ENCODE measurements around the gene HECTD4.

HECTD4 gene

DNA sequence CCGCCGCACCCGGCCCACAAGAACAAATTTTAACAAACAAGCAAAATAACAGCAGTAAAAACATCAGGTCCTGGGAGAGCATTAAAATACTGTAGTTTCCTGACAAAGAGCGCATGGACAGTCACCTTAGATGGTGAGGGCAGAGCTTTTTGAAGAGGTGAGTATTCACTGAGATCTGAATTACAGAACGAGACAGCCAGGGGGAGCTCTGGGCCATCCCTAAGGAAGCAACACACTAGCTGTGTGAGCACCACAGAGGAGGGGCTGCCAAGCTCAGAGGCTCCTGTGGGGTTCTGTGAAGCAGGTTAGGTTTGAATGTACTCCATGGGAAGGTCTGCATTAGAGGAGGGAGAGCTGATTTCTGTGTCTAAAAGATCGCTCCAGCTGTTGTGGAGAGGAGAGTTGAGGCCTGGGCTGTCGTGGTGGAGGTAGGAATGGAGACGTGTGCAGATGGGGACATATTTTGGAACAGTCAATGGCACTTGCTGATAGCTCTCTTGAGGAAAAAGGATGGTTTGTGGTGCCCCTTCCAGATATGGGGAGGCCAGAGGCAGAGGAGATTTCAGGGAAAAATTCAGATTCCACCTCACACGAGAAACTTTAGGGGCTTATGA, 184.0 kb downstream of the HECTD4 start:
- peak; percentile 57 for DNase-seq

GRCh38 chr12:112196196-112196875, 185.9 kb downstream of the HECTD4 start:
- DNase-seq, result no peak

GRCh38 chr12:112194601-112195247, 187.5 kb downstream of the HECTD4 start:
- no peak for DNase-seq

DNA sequence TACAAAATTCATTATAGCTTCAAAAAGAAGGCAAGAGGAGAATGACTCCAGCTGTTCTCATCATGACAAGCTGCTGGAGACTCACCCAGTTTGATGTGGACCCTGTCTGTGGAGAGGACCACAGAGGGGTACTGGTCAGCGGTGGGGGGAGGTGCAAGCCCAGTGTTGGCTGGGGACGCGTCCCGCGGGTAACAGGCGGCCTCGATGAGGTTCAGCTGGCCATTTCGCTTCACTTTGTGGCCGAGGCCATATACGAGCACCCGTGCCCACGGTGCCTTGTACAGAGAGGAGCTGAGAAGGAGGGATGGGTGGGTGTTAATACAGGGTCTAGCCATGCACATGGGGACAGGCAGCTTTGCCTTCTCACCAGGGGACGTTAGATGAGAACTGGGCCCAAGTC, 189.8 kb downstream of the HECTD4 start:
- DNase-seq, result no peak

DNA sequence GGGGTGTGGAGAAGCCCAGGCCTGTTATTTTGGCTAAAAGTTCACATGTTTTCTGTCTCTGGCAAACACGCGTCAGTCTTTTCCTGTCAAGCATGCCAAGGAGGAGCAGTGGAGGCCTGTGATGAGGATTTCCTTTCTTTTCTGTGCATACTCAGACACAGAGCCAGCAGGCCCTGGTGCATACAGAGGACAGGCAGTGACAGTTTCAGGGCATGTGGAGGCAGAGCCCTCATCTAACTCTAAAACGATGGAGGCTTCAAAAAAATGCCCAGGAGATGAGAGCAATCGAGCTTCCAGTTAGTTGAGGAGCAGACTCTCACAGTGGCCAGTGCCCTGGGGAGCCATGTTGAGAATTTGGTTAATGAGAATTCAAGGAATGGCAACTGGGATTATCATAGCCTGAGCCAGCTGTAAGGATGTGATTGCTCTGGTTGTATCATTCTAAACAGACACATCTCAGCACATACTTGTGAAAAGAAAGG, 190.3 kb downstream of the HECTD4 start:
- no peak for DNase-seq

DNA sequence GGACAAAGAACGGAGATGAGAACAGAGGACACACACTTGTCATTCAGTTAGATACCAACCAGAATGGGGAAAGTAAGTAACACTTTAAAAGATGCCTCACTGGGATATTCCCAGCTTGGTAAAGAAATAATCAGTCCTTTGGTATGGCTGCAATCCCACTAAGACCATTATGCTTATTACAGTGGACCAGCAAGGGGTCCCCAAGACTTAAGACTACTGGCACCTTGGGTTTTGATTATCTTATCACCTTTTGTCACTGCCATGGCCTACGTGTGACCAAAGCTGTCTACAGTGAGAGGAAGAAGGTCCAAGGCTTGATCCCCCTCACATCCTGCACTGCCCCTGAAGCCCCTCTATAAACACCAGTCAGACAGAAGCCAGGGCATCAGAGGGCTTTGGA, 191.0 kb downstream of the HECTD4 start:
- DNase-seq, result no peak

DNA sequence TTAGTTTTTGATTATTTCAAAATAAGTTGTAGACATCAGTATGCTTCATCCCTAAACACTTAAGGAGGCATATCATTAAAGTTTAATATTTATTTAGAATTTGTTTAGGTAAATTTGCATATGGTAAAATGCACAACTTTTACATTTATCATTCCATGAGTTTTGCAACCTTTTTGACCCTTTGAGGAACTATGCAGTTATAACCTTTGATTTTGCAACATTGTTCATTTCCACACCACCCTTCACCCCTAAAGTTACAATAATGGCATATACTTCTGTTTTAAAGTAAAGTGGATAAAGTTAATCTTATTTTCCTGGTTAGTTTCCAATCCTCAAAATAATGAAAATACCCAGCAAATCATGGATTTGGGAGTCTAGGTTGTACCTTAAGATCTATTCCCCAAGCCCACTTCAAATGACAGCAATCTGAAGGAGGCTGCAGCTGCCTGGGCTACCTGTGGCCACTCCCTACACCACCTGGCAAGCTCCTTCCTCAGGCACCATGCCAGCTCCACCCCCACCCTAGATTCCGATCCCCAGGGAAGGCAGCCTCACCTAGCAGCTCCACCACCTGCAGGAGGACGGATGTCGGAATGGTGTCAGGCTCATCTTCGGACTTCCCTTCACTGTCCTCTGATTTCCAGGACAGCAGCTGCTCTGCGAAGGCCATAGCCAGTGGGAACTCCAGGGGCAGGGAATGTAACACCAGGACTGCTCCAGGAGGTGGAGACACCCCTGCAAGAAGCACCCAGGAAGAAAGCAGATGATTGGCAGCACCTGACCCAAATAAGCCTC, 191.8 kb downstream of the HECTD4 start:
- DNase-seq, result no peak

DNA sequence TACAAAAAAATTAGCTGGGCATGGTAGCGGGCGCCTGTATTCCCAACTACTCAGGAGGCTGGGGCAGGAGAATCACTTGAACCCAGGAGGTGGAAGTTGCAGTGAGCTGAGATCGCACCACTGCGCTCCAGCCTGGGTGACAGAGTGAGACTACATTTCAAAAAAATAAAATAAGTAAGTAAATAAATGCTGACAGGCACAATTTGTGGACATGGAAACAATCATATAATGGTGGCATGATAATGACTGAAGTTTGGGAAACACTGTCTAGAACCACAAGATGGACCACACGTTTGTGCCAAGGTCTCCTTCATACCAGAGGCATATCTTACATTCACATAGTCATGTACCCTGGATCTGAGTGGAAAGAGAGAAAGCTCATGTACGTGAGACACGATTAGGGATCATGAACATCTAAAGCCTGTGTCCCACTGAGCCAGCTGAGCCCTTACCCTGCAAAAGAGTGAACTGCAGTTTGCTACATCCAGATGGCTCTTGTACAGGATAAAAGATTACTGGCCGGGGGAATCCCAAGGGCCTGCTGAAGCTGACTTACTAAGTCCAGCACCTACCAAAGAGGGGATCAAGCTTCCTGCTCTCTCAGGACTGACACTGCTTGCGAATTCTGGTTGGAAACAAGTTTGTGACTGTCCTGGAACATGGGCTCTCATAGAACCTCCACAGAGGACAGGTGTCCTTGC, 194.0 kb downstream of the HECTD4 start:
- DNase-seq, result no peak

- no peak for DNase-seq
Observed at GRCh38 chr12:112185093-112185923, 196.9 kb downstream of the HECTD4 start.

DNA sequence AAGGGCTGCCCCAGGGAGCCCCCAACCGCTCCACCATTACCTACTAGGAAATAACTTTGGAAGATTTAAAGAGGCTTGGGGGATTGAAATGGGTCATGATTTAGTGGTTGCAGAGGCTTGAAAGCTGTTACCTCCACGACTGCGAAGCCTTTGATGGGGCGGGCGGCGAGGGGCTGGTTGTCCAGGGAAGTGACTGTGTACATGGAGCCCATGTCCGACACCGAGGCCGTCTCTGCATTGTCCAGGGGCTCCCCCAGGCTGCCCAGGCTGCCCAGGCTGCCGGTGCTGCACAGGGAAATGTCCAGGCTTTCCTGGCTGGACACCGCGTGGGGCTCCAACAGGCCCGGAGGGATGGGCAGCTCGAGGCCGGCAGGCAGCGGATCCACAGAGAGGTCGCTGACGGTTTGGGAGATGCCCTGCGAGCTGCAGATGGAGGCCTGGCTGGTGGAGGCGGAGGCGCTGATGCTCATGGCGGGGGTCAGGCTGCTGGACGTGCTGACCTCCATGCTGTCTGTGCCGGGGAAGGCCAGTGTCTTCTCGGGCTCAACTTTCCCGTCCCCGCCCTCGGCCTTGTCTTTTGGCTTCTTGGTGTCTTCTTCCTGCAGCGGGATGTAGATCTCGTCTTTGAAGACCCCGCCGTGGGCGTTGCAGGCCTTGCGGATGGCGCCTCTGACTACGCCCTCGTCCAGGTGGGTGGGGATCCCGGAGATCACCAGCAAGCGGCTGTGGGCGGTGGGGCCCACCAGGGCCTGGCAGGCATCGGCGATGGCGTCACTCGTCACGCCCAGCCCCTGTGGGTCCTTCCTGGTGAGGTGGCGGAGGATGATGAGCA, 198.0 kb downstream of the HECTD4 start:
- DNase-seq, result no peak

GRCh38 chr12:112183141-112184021, 198.8 kb downstream of the HECTD4 start:
- no peak for DNase-seq

- DNase-seq, result no peak
Observed at GRCh38 chr12:112182499-112182898, 199.7 kb downstream of the HECTD4 start.

- no peak for DNase-seq
Observed at GRCh38 chr12:112180422-112180821, 201.8 kb downstream of the HECTD4 start.

GRCh38 chr12:112179916-112180315, 202.3 kb downstream of the HECTD4 start:
- DNase-seq, result no peak

DNA sequence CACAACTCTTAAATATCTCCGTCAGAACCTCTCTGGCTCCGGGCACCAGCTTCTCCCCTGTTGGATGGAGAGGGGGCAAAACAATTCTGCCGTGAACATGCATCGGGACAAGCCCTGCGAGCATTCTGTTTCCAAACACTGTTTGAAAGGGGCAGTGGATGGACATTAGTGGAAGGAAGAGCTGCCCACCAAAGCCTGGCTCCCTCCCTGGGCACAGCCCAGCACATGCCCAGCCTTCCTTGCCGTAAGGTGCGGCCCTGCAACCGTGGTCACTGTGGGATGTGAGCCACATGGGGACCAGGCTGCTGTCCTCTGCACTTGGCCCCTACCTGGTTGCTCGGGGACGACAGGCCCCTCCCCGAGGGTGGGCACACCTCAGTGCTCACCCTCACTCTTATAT, 202.9 kb downstream of the HECTD4 start:
- no peak for DNase-seq

DNA sequence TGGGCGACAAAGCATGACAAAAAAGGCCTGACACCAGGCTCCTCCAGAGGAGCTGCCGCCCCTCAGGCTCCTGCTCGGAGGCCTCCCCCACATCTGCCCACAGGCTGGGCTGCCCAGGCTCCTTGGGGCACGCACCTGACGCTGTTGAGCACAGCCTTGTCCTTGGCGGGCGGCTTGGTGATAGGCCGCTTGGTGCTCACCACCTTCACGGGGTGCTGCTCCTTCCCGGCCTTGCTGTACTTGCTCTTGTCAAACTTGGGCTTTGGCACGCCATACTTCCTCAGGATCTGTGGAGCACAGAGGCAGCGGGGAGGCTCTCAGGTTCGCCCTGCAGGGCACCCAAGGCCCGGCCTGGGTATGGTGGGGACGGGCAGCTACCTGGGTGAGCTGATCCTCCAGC, 203.4 kb downstream of the HECTD4 start:
- no peak for DNase-seq

GRCh38 chr12:112176321-112177010, 205.8 kb downstream of the HECTD4 start:
- no peak for DNase-seq

GRCh38 chr12:112175361-112176155, 206.7 kb downstream of the HECTD4 start:
- no peak for DNase-seq
